GM12878 (cell line): ENCODE results near the gene ATP8A1. TPM values are rescaled to one million over a fixed set of nuclear protein-coding genes. Genes with fewer than 3 reads are reported as not detected.

Experiments used
- ATAC-seq: fragments of 200-7000 bp; cut with Tn5 transposase; 3 replicates; pipeline ENCODE4 v1.9.1; 2020; ENCODE audit warnings: mild to moderate bottlenecking, moderate library complexity
- BruUV-seq: library from RNA; stranded (reverse); fragments of 400-500 nt; replicated peaks from 2 replicates; lab custom pipeline; 2021; lab: Mats Ljungman, UMichigan
- CTCF ChIA-PET: fragments of 300-600 bp; sonication (Branson Sonifier 250); formaldehyde crosslinking; extraction: SDS; loops from one replicate; lab custom pipeline; 2021; ENCODE audit warnings: inconsistent platforms; lab: Yijun Ruan, JAX
- POLR2A ChIA-PET: fragments of 350-600 bp; formaldehyde crosslinking; extraction: SDS; loops from one replicate; lab custom pipeline; 2021; ENCODE audit warnings: inconsistent platforms; lab: Charles Lee
- RAD21 ChIA-PET: fragments of 300-600 bp; sonication (Branson Sonifier 250); formaldehyde crosslinking; loops from one replicate; lab custom pipeline; 2023; ENCODE audit warnings: antibody characterized with exemption; ENCODE audit not compliant: unreplicated experiment; lab: Charles Lee
- SMC1A ChIA-PET: fragments of 300-600 bp; sonication (Branson Sonifier 250); formaldehyde crosslinking; loops from one replicate; lab custom pipeline; 2023; ENCODE audit not compliant: unreplicated experiment, uncharacterized antibody; lab: Charles Lee
- DNase-seq: peaks from one replicate; pipeline ENCODE4 v3.0.0-alpha.2; 2011; ENCODE audit warnings: low read depth, low spot score
- FAIRE-seq: peaks from 3 replicates; lab custom pipeline; 2011; peaks lifted over from hg19 to GRCh38; lab: Jason Lieb, UNC
- H2AFZ ChIP-seq: 2 replicates; pipeline ENCODE4 v1.6.0; 2011; ENCODE audit warnings: low read depth, low read length, control low read depth; ENCODE audit not compliant: control insufficient read depth
- H3K27ac ChIP-seq: 2 replicates; pipeline ENCODE4 v1.5.1; 2011; ENCODE audit warnings: control low read depth; ENCODE audit not compliant: control insufficient read depth, insufficient read depth
- H3K27me3 ChIP-seq, 2 experiments: replicated peaks in 1 of 2; 2 replicates each; pipeline versions ENCODE4 v1.6.0 to v1.6.1; 2011; ENCODE audit warnings: low read length in 1 of 2; ENCODE audit not compliant: control insufficient read depth in 2 of 2, insufficient read depth in 2 of 2
- H3K36me3 ChIP-seq, 2 experiments: 2 replicates each; pipeline ENCODE4 v1.5.1; 2011; ENCODE audit warnings: low read length in 1 of 2; ENCODE audit not compliant: control insufficient read depth in 2 of 2, insufficient read depth in 2 of 2
- H3K4me1 ChIP-seq: 2 replicates; pipeline ENCODE4 v1.6.1; 2011; ENCODE audit warnings: mild to moderate bottlenecking, low read length, moderate library complexity, mixed read lengths; ENCODE audit not compliant: control insufficient read depth, insufficient read depth
- H3K4me2 ChIP-seq: 2 replicates; pipeline ENCODE4 v1.6.0; 2011; ENCODE audit warnings: control low read depth; ENCODE audit not compliant: control insufficient read depth, insufficient read depth
- H3K4me3 ChIP-seq: fragments of 200-600 bp; sonication (generic); 2 replicates; pipeline ENCODE4 v1.5.1; 2016
- H3K79me2 ChIP-seq: 2 replicates; pipeline ENCODE4 v1.6.0; 2011; ENCODE audit warnings: low read length; ENCODE audit not compliant: control insufficient read depth, insufficient read depth
- H3K9ac ChIP-seq: 2 replicates; pipeline ENCODE4 v1.8.0; 2011; ENCODE audit warnings: low read length, control low read depth, mixed read lengths; ENCODE audit not compliant: control insufficient read depth, insufficient read depth
- H3K9me3 ChIP-seq: replicated peaks from 3 replicates; pipeline ENCODE4 v1.5.1; 2011; ENCODE audit warnings: mild to moderate bottlenecking, low read length; ENCODE audit not compliant: control insufficient read depth, insufficient read depth
- H4K20me1 ChIP-seq: 2 replicates; pipeline ENCODE4 v1.6.0; 2011; ENCODE audit not compliant: control insufficient read depth, insufficient read depth
- BACH1 ChIP-seq: fragments of 450-650 bp; IDR thresholded peaks from 2 replicates; pipeline ENCODE4 v1.6.1; 2017; ENCODE audit warnings: mild to moderate bottlenecking, borderline replicate concordance
- BRCA1 ChIP-seq: IDR thresholded peaks from 2 replicates; pipeline ENCODE4 v1.6.1; 2011; ENCODE audit warnings: low read depth, low read length, improper control_type of control experiment
- CREB1 ChIP-seq: IDR thresholded peaks from 2 replicates; pipeline ENCODE4 v1.6.1; 2012; ENCODE audit warnings: low read depth, mild to moderate bottlenecking, inconsistent platforms
- CREM ChIP-seq: IDR thresholded peaks from 2 replicates; pipeline ENCODE4 v1.6.1; 2014; ENCODE audit warnings: antibody characterized with exemption, low read depth
- ESRRA ChIP-seq: IDR thresholded peaks from 2 replicates; pipeline ENCODE4 v1.6.1; 2012; ENCODE audit warnings: mild to moderate bottlenecking, low read length, improper control_type of control experiment
- EZH2 ChIP-seq: IDR thresholded peaks from 2 replicates; pipeline ENCODE4 v1.6.1; 2012; ENCODE audit warnings: low read depth, mild to moderate bottlenecking, control low read depth, inconsistent platforms, low read length, borderline replicate concordance; ENCODE audit not compliant: control insufficient read depth
- NFIC ChIP-seq: IDR thresholded peaks from 2 replicates; pipeline ENCODE4 v1.6.1; 2012; ENCODE audit warnings: low read depth, mild to moderate bottlenecking, inconsistent platforms, low read length, moderate library complexity
- NFYA ChIP-seq: IDR thresholded peaks from 2 replicates; pipeline ENCODE4 v1.6.1; 2011; ENCODE audit warnings: low read depth, mild to moderate bottlenecking, low read length, improper control_type of control experiment, borderline replicate concordance
- NR2C2 ChIP-seq: IDR thresholded peaks from 2 replicates; pipeline ENCODE4 v1.6.1; 2011; ENCODE audit warnings: borderline replicate concordance, low read depth; ENCODE audit not compliant: control insufficient read depth, insufficient read length
- POLR2AphosphoS5 ChIP-seq: IDR thresholded peaks from 2 replicates; pipeline ENCODE4 v1.6.1; 2011; ENCODE audit warnings: mild to moderate bottlenecking, low read length, inconsistent platforms
- ZNF622 ChIP-seq: fragments of 450-650 bp; IDR thresholded peaks from 2 replicates; pipeline ENCODE4 v1.6.1; 2017; ENCODE audit warnings: mild to moderate bottlenecking, inconsistent platforms
- ZSCAN29 ChIP-seq: fragments of 450-650 bp; IDR thresholded peaks from 2 replicates; pipeline ENCODE4 v1.6.1; 2017; ENCODE audit warnings: mild to moderate bottlenecking, moderate library complexity
- WGBS: methylation state at CpG from one replicate; pipeline ENCODE4 v1.1.6; 2016; ENCODE audit warnings: low lambda C conversion rate; ENCODE audit not compliant: insufficient replicate concordance, insufficient coverage; ENCODE audit errors: missing lambda C conversion rate; 5-methylcytosine and 5-hydroxymethylcytosine counted together
- in situ Hi-C: fragments of 300-500 bp; cut with MboI; formaldehyde crosslinking; loops from 9 replicates; pipeline ENCODE4 v1.14.3; 2018; ENCODE audit warnings: mixed read lengths
- intact Hi-C: fragments of 100-400 bp; cut with micrococcal nuclease; formaldehyde crosslinking; loops from one replicate; pipeline ENCODE4 v1.14.2; 2022; ENCODE audit not compliant: unreplicated experiment
- polyA plus RNA-seq, 11 experiments: library from polyadenylated mRNA; depleted of rRNA in 4 of 11; unstranded in 6 of 11; stranded (reverse) in 5 of 11; fragments of >200 nt; fragmentation: Nextera tagmentation in 4 of 11; fragmentation: Illumina TruSeq in 1 of 11; extraction: Ambion mirVana in 4 of 11; extraction: Trizol in 1 of 11; gene quantifications; 1 replicate in 1 of 11; 2 replicates in 10 of 11; pipeline versions ENCODE4 v1.2.1 to v1.2.3, GENCODE V29; 2011 to 2016; ENCODE audit warnings: inconsistent platforms in 2 of 11, missing spikeins in 2 of 11, low read depth in 1 of 11
- total RNA-seq, 4 experiments: library from RNA; depleted of rRNA in 3 of 4; stranded (reverse); fragments of >200 nt in 3 of 4; fragmentation: Illumina TruSeq in 1 of 4; extraction: Trizol in 1 of 4; gene quantifications; 2 replicates each; pipeline versions ENCODE4 v1.2.1 to v1.2.3, GENCODE V29; 2013 to 2021
- TF ChIP-seq, protein P1 (sequence below): IDR thresholded peaks from 2 replicates; pipeline ENCODE4 v1.6.1; 2012; ENCODE audit warnings: low read depth, low read length, improper control_type of control experiment
- TF ChIP-seq, protein P2 (sequence below): fragments of 450-650 bp; IDR thresholded peaks from 2 replicates; pipeline ENCODE4 v1.6.1; 2017; ENCODE audit warnings: mild to moderate bottlenecking, low read depth, inconsistent platforms; ENCODE audit not compliant: poor library complexity, severe bottlenecking
- TF ChIP-seq, protein P3 (sequence below): fragments of 450-650 bp; conservative IDR thresholded peaks from 2 replicates; pipeline ENCODE4 v1.6.1; 2017; ENCODE audit warnings: mild to moderate bottlenecking, moderate library complexity
- TF ChIP-seq, protein P4 (sequence below): fragments of 450-650 bp; formaldehyde crosslinking; IDR thresholded peaks from 2 replicates; pipeline ENCODE4 v1.4.0; 2020; ENCODE audit warnings: mild to moderate bottlenecking, moderate library complexity

The ATP8A1 gene
- total and polyA plus RNA-seq, 10 of the 15 experiments (the other 5 are each of a cell fraction or from before 2014, with no cell fraction given) = 9.0 to 116 (median 37.3) TPM

DNA sequence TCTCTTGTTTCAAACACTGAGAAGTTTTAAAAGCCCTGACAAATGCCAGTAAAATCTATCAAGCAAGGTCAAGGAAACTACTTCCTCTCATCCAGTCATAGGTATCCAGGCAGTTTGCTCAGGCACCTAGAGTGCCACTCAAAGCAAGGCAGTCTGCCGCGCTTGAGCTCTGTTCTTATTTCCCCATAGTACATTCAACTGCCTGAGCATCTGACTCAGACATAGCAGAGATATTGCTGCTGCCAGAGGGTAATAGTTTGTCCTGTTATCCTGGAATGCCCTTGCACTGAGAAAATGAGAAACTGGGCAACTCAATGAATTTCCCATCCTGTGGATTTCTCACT lies 16.1 kb upstream of the ATP8A1 start:
- Histone ChIP-seq H3K27me3 (no peaks in the 10 kb centered on the region), H3K9ac (no peak overlapping the region), H3K4me1 (peaks cover 4% of the 10 kb centered on the region; the same call in 1 of the 2 replicates), H3K4me3 (no peak overlapping the region), H3K9me3 (peaks cover 4% of the 10 kb centered on the region; the same call in 2 of the 3 replicates), H3K79me2 (no peaks in the 10 kb centered on the region), H4K20me1 (no peaks in the 10 kb centered on the region), H2AFZ (no peak overlapping the region; the same call in 1 of the 2 replicates), H3K36me3 (no peaks in the 10 kb centered on the region), H3K27ac (no peak overlapping the region), H3K4me2 (no peak overlapping the region)
- SMC1A ChIA-PET = interaction anchor here (0.5 to 1.7 kb wide), 7 partner anchors 11 to 36 kb away, joined by 3 to 6 read pairs (median 4); partner anchors contain the start of gene ATP8A1
- DNase-seq = no peak
- no peak for FAIRE-seq
- 100% methylated on average over 2 of the region's 2 CpGs for WGBS
- CTCF ChIA-PET = interaction anchor here (1.2 to 1.3 kb wide), 2 partner anchors 10 to 104 kb away, joined by 3 to 4 read pairs; no protein-coding TSS in a partner anchor
- intact Hi-C loops (no loop called here), in situ Hi-C loops (no loop called here)
- POLR2A ChIA-PET = interaction anchor here (1.5 to 1.7 kb wide), 2 partner anchors 10 to 16 kb away, joined by 4 to 5 read pairs; no protein-coding TSS in a partner anchor
- BruUV-seq = no TSS peak
- RAD21 ChIA-PET = interaction anchor here (0.9 to 1.6 kb wide), 4 partner anchors 10 to 104 kb away, joined by 3 to 5 read pairs (median 4); no protein-coding TSS in a partner anchor
- ATAC-seq = peak; percentile 68
- TF ChIP-seq CREM (peak; percentile 32; the same call in 1 of the 2 replicates), ZSCAN29 (no peak), POLR2AphosphoS5 (no peak), ESRRA (no peak), BRCA1 (no peak), EZH2 (no peak), NFIC (no peak), BACH1 (no peak), ZNF622 (no peak), CREB1 (peak; percentile 33; the same call in 1 of the 2 replicates), NFYA (no peak), NR2C2 (no peak)
- TF ChIP-seq, protein P1, sequence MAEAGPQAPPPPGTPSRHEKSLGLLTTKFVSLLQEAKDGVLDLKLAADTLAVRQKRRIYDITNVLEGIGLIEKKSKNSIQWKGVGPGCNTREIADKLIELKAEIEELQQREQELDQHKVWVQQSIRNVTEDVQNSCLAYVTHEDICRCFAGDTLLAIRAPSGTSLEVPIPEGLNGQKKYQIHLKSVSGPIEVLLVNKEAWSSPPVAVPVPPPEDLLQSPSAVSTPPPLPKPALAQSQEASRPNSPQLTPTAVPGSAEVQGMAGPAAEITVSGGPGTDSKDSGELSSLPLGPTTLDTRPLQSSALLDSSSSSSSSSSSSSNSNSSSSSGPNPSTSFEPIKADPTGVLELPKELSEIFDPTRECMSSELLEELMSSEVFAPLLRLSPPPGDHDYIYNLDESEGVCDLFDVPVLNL = no peak
- TF ChIP-seq, protein P2, sequence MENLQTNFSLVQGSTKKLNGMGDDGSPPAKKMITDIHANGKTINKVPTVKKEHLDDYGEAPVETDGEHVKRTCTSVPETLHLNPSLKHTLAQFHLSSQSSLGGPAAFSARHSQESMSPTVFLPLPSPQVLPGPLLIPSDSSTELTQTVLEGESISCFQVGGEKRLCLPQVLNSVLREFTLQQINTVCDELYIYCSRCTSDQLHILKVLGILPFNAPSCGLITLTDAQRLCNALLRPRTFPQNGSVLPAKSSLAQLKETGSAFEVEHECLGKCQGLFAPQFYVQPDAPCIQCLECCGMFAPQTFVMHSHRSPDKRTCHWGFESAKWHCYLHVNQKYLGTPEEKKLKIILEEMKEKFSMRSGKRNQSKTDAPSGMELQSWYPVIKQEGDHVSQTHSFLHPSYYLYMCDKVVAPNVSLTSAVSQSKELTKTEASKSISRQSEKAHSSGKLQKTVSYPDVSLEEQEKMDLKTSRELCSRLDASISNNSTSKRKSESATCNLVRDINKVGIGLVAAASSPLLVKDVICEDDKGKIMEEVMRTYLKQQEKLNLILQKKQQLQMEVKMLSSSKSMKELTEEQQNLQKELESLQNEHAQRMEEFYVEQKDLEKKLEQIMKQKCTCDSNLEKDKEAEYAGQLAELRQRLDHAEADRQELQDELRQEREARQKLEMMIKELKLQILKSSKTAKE = no peak
- TF ChIP-seq, protein P3, sequence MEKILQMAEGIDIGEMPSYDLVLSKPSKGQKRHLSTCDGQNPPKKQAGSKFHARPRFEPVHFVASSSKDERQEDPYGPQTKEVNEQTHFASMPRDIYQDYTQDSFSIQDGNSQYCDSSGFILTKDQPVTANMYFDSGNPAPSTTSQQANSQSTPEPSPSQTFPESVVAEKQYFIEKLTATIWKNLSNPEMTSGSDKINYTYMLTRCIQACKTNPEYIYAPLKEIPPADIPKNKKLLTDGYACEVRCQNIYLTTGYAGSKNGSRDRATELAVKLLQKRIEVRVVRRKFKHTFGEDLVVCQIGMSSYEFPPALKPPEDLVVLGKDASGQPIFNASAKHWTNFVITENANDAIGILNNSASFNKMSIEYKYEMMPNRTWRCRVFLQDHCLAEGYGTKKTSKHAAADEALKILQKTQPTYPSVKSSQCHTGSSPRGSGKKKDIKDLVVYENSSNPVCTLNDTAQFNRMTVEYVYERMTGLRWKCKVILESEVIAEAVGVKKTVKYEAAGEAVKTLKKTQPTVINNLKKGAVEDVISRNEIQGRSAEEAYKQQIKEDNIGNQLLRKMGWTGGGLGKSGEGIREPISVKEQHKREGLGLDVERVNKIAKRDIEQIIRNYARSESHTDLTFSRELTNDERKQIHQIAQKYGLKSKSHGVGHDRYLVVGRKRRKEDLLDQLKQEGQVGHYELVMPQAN = no peak
- TF ChIP-seq, protein P4, sequence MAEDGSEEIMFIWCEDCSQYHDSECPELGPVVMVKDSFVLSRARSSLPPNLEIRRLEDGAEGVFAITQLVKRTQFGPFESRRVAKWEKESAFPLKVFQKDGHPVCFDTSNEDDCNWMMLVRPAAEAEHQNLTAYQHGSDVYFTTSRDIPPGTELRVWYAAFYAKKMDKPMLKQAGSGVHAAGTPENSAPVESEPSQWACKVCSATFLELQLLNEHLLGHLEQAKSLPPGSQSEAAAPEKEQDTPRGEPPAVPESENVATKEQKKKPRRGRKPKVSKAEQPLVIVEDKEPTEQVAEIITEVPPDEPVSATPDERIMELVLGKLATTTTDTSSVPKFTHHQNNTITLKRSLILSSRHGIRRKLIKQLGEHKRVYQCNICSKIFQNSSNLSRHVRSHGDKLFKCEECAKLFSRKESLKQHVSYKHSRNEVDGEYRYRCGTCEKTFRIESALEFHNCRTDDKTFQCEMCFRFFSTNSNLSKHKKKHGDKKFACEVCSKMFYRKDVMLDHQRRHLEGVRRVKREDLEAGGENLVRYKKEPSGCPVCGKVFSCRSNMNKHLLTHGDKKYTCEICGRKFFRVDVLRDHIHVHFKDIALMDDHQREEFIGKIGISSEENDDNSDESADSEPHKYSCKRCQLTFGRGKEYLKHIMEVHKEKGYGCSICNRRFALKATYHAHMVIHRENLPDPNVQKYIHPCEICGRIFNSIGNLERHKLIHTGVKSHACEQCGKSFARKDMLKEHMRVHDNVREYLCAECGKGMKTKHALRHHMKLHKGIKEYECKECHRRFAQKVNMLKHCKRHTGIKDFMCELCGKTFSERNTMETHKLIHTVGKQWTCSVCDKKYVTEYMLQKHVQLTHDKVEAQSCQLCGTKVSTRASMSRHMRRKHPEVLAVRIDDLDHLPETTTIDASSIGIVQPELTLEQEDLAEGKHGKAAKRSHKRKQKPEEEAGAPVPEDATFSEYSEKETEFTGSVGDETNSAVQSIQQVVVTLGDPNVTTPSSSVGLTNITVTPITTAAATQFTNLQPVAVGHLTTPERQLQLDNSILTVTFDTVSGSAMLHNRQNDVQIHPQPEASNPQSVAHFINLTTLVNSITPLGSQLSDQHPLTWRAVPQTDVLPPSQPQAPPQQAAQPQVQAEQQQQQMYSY (CRISPR knock-in tag) = no peak
